Measurements from ENCODE around the gene PSPN.

PSPN gene

DNA sequence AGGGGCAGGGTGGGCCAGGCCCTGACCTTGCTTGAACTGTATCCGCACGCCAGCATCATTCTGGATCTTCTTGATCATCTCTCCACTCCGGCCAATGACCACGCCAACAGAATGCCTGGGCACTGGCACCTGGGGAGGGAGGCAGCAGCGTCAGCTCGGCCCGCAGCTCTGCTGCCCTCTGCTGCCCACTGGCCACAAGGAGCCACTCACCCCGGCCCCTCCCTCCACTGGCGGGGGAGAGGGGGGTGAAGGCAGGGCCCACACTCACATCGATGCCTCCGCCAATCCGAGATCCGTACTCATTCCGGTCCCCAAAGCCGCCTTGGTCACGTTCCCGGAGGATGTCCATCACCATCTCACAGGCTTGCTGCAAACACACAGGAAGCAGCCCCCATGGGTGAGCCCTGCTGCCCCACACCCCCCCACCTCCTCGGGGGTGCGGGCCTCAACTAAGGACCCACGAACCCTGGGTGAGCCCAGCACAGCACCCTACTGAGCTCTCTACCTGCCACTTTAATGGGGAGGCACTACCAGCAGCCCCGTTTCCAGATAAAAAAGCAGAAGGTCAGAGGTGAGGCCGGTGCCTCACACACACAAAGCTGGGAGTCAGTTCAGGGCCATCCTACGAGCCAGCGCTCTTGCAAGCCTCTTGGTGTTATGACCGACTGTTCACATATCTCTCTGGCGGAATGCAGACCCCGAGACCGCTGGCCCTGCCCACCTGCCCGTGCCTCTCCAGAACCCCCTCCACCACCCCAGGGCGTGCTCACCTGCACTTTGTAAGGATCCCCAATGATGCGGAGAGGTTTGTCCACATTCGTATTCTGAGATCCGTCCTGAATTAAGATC lies 42.2 kb upstream of the PSPN start:
- Histone ChIP-seq H4K20me1 (ENCODE audit: insufficient read depth, low read length) (peaks cover 88% of the 10 kb centered on the region), H3K36me3 (ENCODE audit: insufficient read depth, low read length) (peaks cover 92% of the 10 kb centered on the region), H3K27me3 (ENCODE audit: insufficient read depth, low read length, poor library complexity) (no peaks in the 10 kb centered on the region), H2AFZ (ENCODE audit: low read depth, low read length) (no peak overlapping the region), H3K4me3 (ENCODE audit: low read depth in 1 of 2, low read length in 2 of 2) (no peak overlapping the region), H3K4me2 (ENCODE audit: insufficient read depth, low read length) (no peak overlapping the region), H3K9ac (ENCODE audit: low read depth, low read length) (no peak overlapping the region), H3K9me3 (ENCODE audit: insufficient read depth, low read length, severe bottlenecking) (no peaks in the 10 kb centered on the region), H3K27ac (ENCODE audit: low read length) (no peak overlapping the region), H3K79me2 (ENCODE audit: insufficient read depth, low read length) (peaks cover 54% of the 10 kb centered on the region), H3K4me1 (ENCODE audit: insufficient read depth, low read length) (peaks cover 17% of the 10 kb centered on the region)
- no peak for TF ChIP-seq EZH2 (IDR thresholded peaks at IDR 0.05; ENCODE audit: borderline replicate concordance, low read depth, low read length, severe bottlenecking)
- TF ChIP-seq, protein P1, sequence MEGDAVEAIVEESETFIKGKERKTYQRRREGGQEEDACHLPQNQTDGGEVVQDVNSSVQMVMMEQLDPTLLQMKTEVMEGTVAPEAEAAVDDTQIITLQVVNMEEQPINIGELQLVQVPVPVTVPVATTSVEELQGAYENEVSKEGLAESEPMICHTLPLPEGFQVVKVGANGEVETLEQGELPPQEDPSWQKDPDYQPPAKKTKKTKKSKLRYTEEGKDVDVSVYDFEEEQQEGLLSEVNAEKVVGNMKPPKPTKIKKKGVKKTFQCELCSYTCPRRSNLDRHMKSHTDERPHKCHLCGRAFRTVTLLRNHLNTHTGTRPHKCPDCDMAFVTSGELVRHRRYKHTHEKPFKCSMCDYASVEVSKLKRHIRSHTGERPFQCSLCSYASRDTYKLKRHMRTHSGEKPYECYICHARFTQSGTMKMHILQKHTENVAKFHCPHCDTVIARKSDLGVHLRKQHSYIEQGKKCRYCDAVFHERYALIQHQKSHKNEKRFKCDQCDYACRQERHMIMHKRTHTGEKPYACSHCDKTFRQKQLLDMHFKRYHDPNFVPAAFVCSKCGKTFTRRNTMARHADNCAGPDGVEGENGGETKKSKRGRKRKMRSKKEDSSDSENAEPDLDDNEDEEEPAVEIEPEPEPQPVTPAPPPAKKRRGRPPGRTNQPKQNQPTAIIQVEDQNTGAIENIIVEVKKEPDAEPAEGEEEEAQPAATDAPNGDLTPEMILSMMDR (IDR thresholded peaks at IDR 0.05; ENCODE audit: borderline replicate concordance, extremely low read depth, low read length, poor library complexity, severe bottlenecking), result peak; percentile 17
- ATAC-seq (ENCODE audit: insufficient read depth, low read depth) (no peak), DNase-seq (no peak)

DNA sequence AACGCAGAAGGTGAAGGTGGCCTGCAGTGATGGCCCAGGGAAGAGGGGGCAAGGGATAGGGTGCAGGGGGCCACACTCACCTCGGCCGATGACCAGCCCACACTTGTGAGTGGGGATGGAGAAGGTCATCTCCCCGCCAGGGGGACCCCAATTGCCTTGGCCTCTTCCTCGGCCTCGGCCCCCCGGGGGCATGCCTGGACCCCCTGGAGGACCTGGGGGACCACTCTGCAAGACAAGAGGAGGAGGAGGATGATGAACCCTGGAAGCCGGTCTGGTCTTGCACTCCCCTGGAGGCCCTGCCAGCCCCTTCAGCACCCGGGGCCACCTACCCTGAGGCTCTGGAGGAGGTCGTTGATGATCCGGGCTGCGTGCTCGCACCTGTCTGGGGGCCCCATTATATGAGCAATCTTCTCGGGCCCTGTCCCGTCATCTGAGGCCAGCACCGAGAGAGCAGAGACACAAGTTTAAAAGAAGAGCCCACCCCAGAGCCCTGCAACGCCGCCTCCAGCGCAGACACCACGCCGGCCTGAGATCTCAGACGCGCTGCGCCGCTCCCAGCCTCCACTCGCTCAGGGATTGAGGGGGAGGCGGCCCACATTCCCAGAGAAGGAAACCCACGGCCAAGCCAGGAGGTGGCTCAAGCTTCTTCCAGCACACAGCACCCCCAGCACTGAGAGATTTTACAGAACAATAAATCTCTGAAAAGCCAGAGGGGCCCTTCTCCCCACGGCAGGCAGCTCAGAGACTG lies 41.1 kb upstream of the PSPN start:
- Histone ChIP-seq H3K27me3 (ENCODE audit: insufficient read depth, low read length, poor library complexity) (no peaks in the 10 kb centered on the region), H3K27ac (ENCODE audit: low read length) (no peak overlapping the region), H3K4me3 (ENCODE audit: low read depth in 1 of 2, low read length in 2 of 2) (no peak overlapping the region), H3K4me1 (ENCODE audit: insufficient read depth, low read length) (peaks cover 6% of the 10 kb centered on the region), H3K36me3 (ENCODE audit: insufficient read depth, low read length) (peaks cover 84% of the 10 kb centered on the region), H2AFZ (ENCODE audit: low read depth, low read length) (no peak overlapping the region), H3K9me3 (ENCODE audit: insufficient read depth, low read length, severe bottlenecking) (no peaks in the 10 kb centered on the region), H3K4me2 (ENCODE audit: insufficient read depth, low read length) (no peak overlapping the region), H3K9ac (ENCODE audit: low read depth, low read length) (no peak overlapping the region), H4K20me1 (ENCODE audit: insufficient read depth, low read length) (peaks cover 87% of the 10 kb centered on the region), H3K79me2 (ENCODE audit: insufficient read depth, low read length) (peaks cover 43% of the 10 kb centered on the region)
- no peak for DNase-seq
- TF ChIP-seq, protein P1 (IDR thresholded peaks at IDR 0.05; ENCODE audit: borderline replicate concordance, extremely low read depth, low read length, poor library complexity, severe bottlenecking), result no peak
- TF ChIP-seq EZH2 (IDR thresholded peaks at IDR 0.05; ENCODE audit: borderline replicate concordance, low read depth, low read length, severe bottlenecking), result no peak
- ATAC-seq (ENCODE audit: insufficient read depth, low read depth), result no peak

DNA sequence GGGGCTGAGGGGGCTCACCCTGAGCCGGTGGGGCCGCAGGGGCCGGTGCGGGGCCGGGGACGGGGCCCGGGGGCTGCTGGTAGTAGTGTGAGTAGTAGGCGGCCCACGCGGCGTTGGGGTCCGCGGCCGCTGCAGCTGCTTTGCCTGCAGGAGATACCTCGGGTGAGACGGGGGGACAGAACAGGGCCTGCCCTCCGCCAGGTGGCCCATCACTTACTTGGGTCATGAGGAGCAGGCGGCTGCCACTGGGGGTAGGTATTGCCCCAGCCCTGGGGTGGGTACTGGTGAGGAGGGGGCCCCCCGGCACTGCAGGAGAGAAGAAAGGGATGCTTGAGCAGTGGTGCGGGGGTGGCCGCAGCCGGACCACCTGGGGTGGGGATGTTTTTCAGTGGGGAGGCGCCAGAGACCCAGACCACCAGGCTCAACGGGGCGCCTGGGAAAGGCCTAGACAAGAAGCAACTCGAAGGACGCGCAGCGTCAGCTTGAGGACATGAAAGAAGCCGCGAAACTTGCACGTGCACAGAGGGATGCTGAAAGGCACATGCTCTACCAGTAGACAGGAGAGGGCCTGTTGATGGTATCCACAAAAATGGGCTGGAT lies 40.0 kb upstream of the PSPN start:
- Histone ChIP-seq H3K9ac (ENCODE audit: low read depth, low read length) (no peak overlapping the region), H3K4me3 (ENCODE audit: low read depth in 1 of 2, low read length in 2 of 2) (no peak overlapping the region), H3K9me3 (ENCODE audit: insufficient read depth, low read length, severe bottlenecking) (no peaks in the 10 kb centered on the region), H3K27ac (ENCODE audit: low read length) (no peak overlapping the region), H3K27me3 (ENCODE audit: insufficient read depth, low read length, poor library complexity) (no peaks in the 10 kb centered on the region), H4K20me1 (ENCODE audit: insufficient read depth, low read length) (peaks cover 78% of the 10 kb centered on the region), H3K36me3 (ENCODE audit: insufficient read depth, low read length) (peaks cover 73% of the 10 kb centered on the region), H3K4me2 (ENCODE audit: insufficient read depth, low read length) (no peak overlapping the region), H3K4me1 (ENCODE audit: insufficient read depth, low read length) (no peaks in the 10 kb centered on the region), H2AFZ (ENCODE audit: low read depth, low read length) (no peak overlapping the region), H3K79me2 (ENCODE audit: insufficient read depth, low read length) (peaks cover 32% of the 10 kb centered on the region)
- ATAC-seq (ENCODE audit: insufficient read depth, low read depth) (no peak), DNase-seq (no peak)
- TF ChIP-seq, protein P1 (IDR thresholded peaks at IDR 0.05; ENCODE audit: borderline replicate concordance, extremely low read depth, low read length, poor library complexity, severe bottlenecking), result no peak
- no peak for TF ChIP-seq EZH2 (IDR thresholded peaks at IDR 0.05; ENCODE audit: borderline replicate concordance, low read depth, low read length, severe bottlenecking)

Measured in DND-41 (cell line).